Measurements from ENCODE around the gene AOC1. TPM values are rescaled to one million over a fixed set of nuclear protein-coding genes. Genes with fewer than 3 reads are reported as not detected.

The AOC1 gene
- total RNA-seq, 2 experiments from 2014 or later: not detected

GRCh38 chr7:150901160-150902035 lies 49.1 kb downstream of the AOC1 start:
- BruUV-seq (replicated peaks): no TSS peak
- Histone ChIP-seq H3K79me2 (ENCODE audit: insufficient read depth, low read depth, low read length) (no peaks in the 10 kb centered on the region), H3K4me3 (ENCODE audit: low read depth, low read length, poor library complexity, severe bottlenecking) (no peak overlapping the region), H3K4me2 (ENCODE audit: low read length) (peak overlapping the region; percentile 34), H3K36me3 (ENCODE audit: insufficient read depth, low read length) (no peaks in the 10 kb centered on the region), H3K27ac (ENCODE audit: low read depth, low read length, poor library complexity, severe bottlenecking) (no peak overlapping the region), H2AFZ (ENCODE audit: low read length) (peak overlapping the region; percentile 72), H3K9me2 (ENCODE audit: insufficient read depth, low read length) (no peaks in the 10 kb centered on the region), H3K9me3 (ENCODE audit: low read length) (no peaks in the 10 kb centered on the region), H3K4me1 (ENCODE audit: insufficient read depth, low read length, poor library complexity, severe bottlenecking) (peaks cover 57% of the 10 kb centered on the region), H4K20me1 (ENCODE audit: insufficient read depth, low read length) (no peaks in the 10 kb centered on the region)
- peak; percentile 27 for DNase-seq (ENCODE audit: low spot score)
- ChIA-PET POLR2A (interaction anchor here (0.6 to 1.2 kb wide), 3 partner anchors 10 to 33 kb away, joined by 3 to 4 read pairs (median 4); no protein-coding TSS in a partner anchor), CTCF (ENCODE audit: unreplicated experiment) (interaction anchor here (0.5 kb wide), 2 partner anchors 74 to 1457 kb away, joined by 3 read pairs; no protein-coding TSS in a partner anchor)
- intact Hi-C loops (cut with micrococcal nuclease; ENCODE audit: unreplicated experiment): no loop called here
- TF ChIP-seq EZH2phosphoT487 (IDR thresholded peaks at IDR 0.05; ENCODE audit: borderline replicate concordance, low read depth, low read length): no peak
- TF ChIP-seq, protein P1, sequence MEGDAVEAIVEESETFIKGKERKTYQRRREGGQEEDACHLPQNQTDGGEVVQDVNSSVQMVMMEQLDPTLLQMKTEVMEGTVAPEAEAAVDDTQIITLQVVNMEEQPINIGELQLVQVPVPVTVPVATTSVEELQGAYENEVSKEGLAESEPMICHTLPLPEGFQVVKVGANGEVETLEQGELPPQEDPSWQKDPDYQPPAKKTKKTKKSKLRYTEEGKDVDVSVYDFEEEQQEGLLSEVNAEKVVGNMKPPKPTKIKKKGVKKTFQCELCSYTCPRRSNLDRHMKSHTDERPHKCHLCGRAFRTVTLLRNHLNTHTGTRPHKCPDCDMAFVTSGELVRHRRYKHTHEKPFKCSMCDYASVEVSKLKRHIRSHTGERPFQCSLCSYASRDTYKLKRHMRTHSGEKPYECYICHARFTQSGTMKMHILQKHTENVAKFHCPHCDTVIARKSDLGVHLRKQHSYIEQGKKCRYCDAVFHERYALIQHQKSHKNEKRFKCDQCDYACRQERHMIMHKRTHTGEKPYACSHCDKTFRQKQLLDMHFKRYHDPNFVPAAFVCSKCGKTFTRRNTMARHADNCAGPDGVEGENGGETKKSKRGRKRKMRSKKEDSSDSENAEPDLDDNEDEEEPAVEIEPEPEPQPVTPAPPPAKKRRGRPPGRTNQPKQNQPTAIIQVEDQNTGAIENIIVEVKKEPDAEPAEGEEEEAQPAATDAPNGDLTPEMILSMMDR (conservative IDR thresholded peaks at IDR 0.05; ENCODE audit: low read length): no peak

GRCh38 chr7:150902078-150903033 lies 50.0 kb downstream of the AOC1 start:
- Histone ChIP-seq H3K9me3 (ENCODE audit: low read length) (no peaks in the 10 kb centered on the region), H3K27ac (ENCODE audit: low read depth, low read length, poor library complexity, severe bottlenecking) (no peak overlapping the region), H3K4me1 (ENCODE audit: insufficient read depth, low read length, poor library complexity, severe bottlenecking) (peaks cover 48% of the 10 kb centered on the region), H2AFZ (ENCODE audit: low read length) (no peak overlapping the region; the same call in 1 of the 2 replicates), H3K36me3 (ENCODE audit: insufficient read depth, low read length) (no peaks in the 10 kb centered on the region), H4K20me1 (ENCODE audit: insufficient read depth, low read length) (no peaks in the 10 kb centered on the region), H3K79me2 (ENCODE audit: insufficient read depth, low read depth, low read length) (no peaks in the 10 kb centered on the region), H3K9me2 (ENCODE audit: insufficient read depth, low read length) (0 out of 2 replicates have a peak, but pooled peaks cover 2% of the 10 kb centered on the region), H3K4me3 (ENCODE audit: low read depth, low read length, poor library complexity, severe bottlenecking) (no peak overlapping the region), H3K4me2 (ENCODE audit: low read length) (no peak overlapping the region)
- DNase-seq (ENCODE audit: low spot score): no peak
- ChIA-PET POLR2A (no interaction called here), CTCF (ENCODE audit: unreplicated experiment) (interaction anchor here (0.6 kb wide), 1 partner anchor 24 kb away, joined by 3 read pairs; no protein-coding TSS in a partner anchor)
- BruUV-seq (replicated peaks): no TSS peak
- TF ChIP-seq, protein P1 (conservative IDR thresholded peaks at IDR 0.05; ENCODE audit: low read length): no peak
- TF ChIP-seq EZH2phosphoT487 (IDR thresholded peaks at IDR 0.05; ENCODE audit: borderline replicate concordance, low read depth, low read length): no peak
- intact Hi-C loops (cut with micrococcal nuclease; ENCODE audit: unreplicated experiment): no loop called here

Measured in OCI-LY7 (cell line).